ENCODE measurements around the gene UTS2. TPM values are rescaled to one million over a fixed set of nuclear protein-coding genes. Genes with fewer than 3 reads are reported as not detected.

The UTS2 gene
- total and polyA plus RNA-seq, 9 of the 15 experiments (the other 6 are each of a cell fraction or from before 2014, with no cell fraction given) = 0.22 to 0.29 TPM; not detected in 7

DNA sequence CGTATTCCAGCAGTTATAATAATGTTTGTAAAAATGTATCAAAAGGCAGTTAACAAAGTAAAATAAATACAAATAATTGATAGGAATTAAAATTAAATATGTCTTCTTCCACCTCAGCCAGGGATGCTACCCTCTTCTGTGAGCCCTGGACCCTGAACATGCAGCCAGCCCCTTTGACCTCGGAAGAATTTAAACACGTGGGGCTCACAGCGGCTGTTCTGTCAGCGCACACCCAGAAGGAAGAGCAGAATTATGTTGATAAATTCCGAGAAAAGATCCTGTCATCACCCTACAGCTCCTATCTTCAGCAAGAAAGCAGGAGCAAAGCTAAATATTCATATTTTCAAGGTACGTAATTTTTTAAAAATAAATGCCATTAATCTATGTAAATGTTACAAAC lies 26.5 kb downstream of the UTS2 start (continued):
- TF ChIP-seq, protein P1, sequence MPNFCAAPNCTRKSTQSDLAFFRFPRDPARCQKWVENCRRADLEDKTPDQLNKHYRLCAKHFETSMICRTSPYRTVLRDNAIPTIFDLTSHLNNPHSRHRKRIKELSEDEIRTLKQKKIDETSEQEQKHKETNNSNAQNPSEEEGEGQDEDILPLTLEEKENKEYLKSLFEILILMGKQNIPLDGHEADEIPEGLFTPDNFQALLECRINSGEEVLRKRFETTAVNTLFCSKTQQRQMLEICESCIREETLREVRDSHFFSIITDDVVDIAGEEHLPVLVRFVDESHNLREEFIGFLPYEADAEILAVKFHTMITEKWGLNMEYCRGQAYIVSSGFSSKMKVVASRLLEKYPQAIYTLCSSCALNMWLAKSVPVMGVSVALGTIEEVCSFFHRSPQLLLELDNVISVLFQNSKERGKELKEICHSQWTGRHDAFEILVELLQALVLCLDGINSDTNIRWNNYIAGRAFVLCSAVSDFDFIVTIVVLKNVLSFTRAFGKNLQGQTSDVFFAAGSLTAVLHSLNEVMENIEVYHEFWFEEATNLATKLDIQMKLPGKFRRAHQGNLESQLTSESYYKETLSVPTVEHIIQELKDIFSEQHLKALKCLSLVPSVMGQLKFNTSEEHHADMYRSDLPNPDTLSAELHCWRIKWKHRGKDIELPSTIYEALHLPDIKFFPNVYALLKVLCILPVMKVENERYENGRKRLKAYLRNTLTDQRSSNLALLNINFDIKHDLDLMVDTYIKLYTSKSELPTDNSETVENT (CRISPR knock-in tag; IDR thresholded peaks at IDR 0.05) = no peak
- TF ChIP-seq GATA2 (CRISPR knock-in tag; IDR thresholded peaks at IDR 0.05) = no peak
- TF ChIP-seq TCF15 (CRISPR knock-in tag; IDR thresholded peaks at IDR 0.05) = no peak
- TF ChIP-seq NBN (IDR thresholded peaks at IDR 0.05; ENCODE audit: low read depth) = no peak
- no peak for TF ChIP-seq ATF1 (CRISPR knock-in tag; IDR thresholded peaks at IDR 0.05)
- no peak for TF ChIP-seq ATF1 (tag; IDR thresholded peaks at IDR 0.05)
- TF ChIP-seq ZNF778 (CRISPR knock-in tag; IDR thresholded peaks at IDR 0.05) = no peak
- TF ChIP-seq BRCA1 (IDR thresholded peaks at IDR 0.05) = no peak
- TF ChIP-seq BRCA1 (CRISPR knock-in tag; IDR thresholded peaks at IDR 0.05) = no peak
- peak; percentile 35 for TF ChIP-seq HDAC3 (IDR thresholded peaks at IDR 0.05; ENCODE audit: borderline replicate concordance, partially characterized antibody)
- TF ChIP-seq SRSF1 (IDR thresholded peaks at IDR 0.05; ENCODE audit: low read depth, low read length) = no peak

Data from K562 (cell line).